ENCODE measurements around the gene ZNF516.

The ZNF516 gene

GRCh38 chr18:76506395-76506794, 11.4 kb upstream of the ZNF516 start:
- DNase-seq: no peak

- no peak for DNase-seq
Measured at GRCh38 chr18:76505614-76506013, 10.6 kb upstream of the ZNF516 start.

GRCh38 chr18:76504749-76505148, 9.7 kb upstream of the ZNF516 start:
- DNase-seq: no peak

- DNase-seq: no peak
Measured at GRCh38 chr18:76503649-76504386, 8.8 kb upstream of the ZNF516 start.

GRCh38 chr18:76502551-76502950, 7.5 kb upstream of the ZNF516 start:
- DNase-seq: no peak

- DNase-seq: no peak
Measured at GRCh38 chr18:76499637-76500340, 4.7 kb upstream of the ZNF516 start.

GRCh38 chr18:76499021-76499420, 4.0 kb upstream of the ZNF516 start:
- DNase-seq: no peak

GRCh38 chr18:76498064-76498463, 3.0 kb upstream of the ZNF516 start:
- DNase-seq: no peak

GRCh38 chr18:76497021-76497420, 2.0 kb upstream of the ZNF516 start:
- DNase-seq: no peak

GRCh38 chr18:76496194-76496890, 1.3 kb upstream of the ZNF516 start:
- DNase-seq: peak in 5 of 6 experiments; percentile 8 to 48 (median 38)

GRCh38 chr18:76495435-76496193, 572 bp upstream of the ZNF516 start:
- peak in 3 of 6 experiments; percentile 3 to 39 (median 39) for DNase-seq

- peak in 5 of 6 experiments; percentile 8 to 32 (median 11) for DNase-seq
Measured at GRCh38 chr18:76494231-76495005, 624 bp downstream of the ZNF516 start.

- peak in 4 of 6 experiments; percentile 37 to 53 (median 43) for DNase-seq
Measured at GRCh38 chr18:76493213-76494161, 1.6 kb downstream of the ZNF516 start.

- peak; percentile 96 to 98 (median 97) for DNase-seq
Measured at GRCh38 chr18:76492669-76493212, 2.3 kb downstream of the ZNF516 start.

- DNase-seq: peak in 3 of 6 experiments; percentile 24 to 52 (median 40)
Measured at GRCh38 chr18:76491776-76492668, 3.0 kb downstream of the ZNF516 start.

- DNase-seq: peak; percentile 56 to 79 (median 71)
Measured at GRCh38 chr18:76491473-76491775, 3.6 kb downstream of the ZNF516 start.

GRCh38 chr18:76490670-76491472, 4.2 kb downstream of the ZNF516 start:
- peak; percentile 44 to 70 (median 62) for DNase-seq

GRCh38 chr18:76490033-76490432, 5.0 kb downstream of the ZNF516 start:
- DNase-seq: no peak

- no peak for DNase-seq
Measured at GRCh38 chr18:76489081-76489480, 6.0 kb downstream of the ZNF516 start.
